Astrocyte (in vitro differentiated cells and primary cell): Measurements from ENCODE around the gene SLC35F4. TPM values are rescaled to one million over a fixed set of nuclear protein-coding genes. Genes with fewer than 3 reads are reported as not detected.

Experiments
- DNase-seq: peaks from one replicate; pipeline ENCODE4 v3.0.0-alpha.2; 2010; ENCODE audit warnings: low read depth
- FAIRE-seq: peaks from 2 replicates; lab custom pipeline; 2011; peaks lifted over from hg19 to GRCh38; lab: Jason Lieb, UNC
- H2AFZ ChIP-seq: 2 replicates; pipeline ENCODE4 v1.6.0; 2012; ENCODE audit warnings: low read depth, low read length, inconsistent platforms
- H3K27ac ChIP-seq: 2 replicates; pipeline ENCODE4 v1.5.1; 2011; ENCODE audit warnings: low read depth, low read length, inconsistent platforms
- H3K27me3 ChIP-seq: 2 replicates; pipeline ENCODE4 v1.6.0; 2011; ENCODE audit warnings: low read length, inconsistent platforms; ENCODE audit not compliant: insufficient read depth
- H3K36me3 ChIP-seq: 2 replicates; pipeline ENCODE4 v1.5.1; 2011; ENCODE audit warnings: low read length, inconsistent platforms; ENCODE audit not compliant: insufficient read depth
- H3K4me1 ChIP-seq: 2 replicates; pipeline ENCODE4 v1.5.1; 2011; ENCODE audit warnings: low read length, inconsistent platforms; ENCODE audit not compliant: insufficient read depth
- H3K4me2 ChIP-seq: 2 replicates; pipeline ENCODE4 v1.6.0; 2012; ENCODE audit warnings: low read length, inconsistent platforms
- H3K4me3 ChIP-seq: 2 replicates; pipeline ENCODE4 v1.5.1; 2011; ENCODE audit warnings: low read depth, mild to moderate bottlenecking, low read length, inconsistent platforms; ENCODE audit not compliant: insufficient read depth
- H3K79me2 ChIP-seq: 2 replicates; pipeline ENCODE4 v1.6.0; 2012; ENCODE audit warnings: mild to moderate bottlenecking, low read length, inconsistent platforms; ENCODE audit not compliant: insufficient read depth
- H3K9ac ChIP-seq: 2 replicates; pipeline ENCODE4 v1.6.0; 2012; ENCODE audit warnings: mild to moderate bottlenecking, low read length, inconsistent platforms
- H3K9me3 ChIP-seq: 2 replicates; pipeline ENCODE4 v1.5.1; 2012; ENCODE audit warnings: low read depth, mild to moderate bottlenecking, low read length, inconsistent platforms; ENCODE audit not compliant: insufficient read depth
- H4K20me1 ChIP-seq: 2 replicates; pipeline ENCODE4 v1.6.0; 2012; ENCODE audit warnings: low read length, inconsistent platforms; ENCODE audit not compliant: insufficient read depth
- H3K27ac Mint-ChIP-seq: one replicate; pipeline ENCODE4 v1.8.0; 2021; ENCODE audit warnings: mild to moderate bottlenecking, mixed read lengths; ENCODE audit not compliant: unreplicated experiment
- H3K27me3 Mint-ChIP-seq: one replicate; pipeline ENCODE4 v1.8.0; 2021; ENCODE audit warnings: low read depth, mixed read lengths; ENCODE audit not compliant: unreplicated experiment
- H3K36me3 Mint-ChIP-seq: one replicate; pipeline ENCODE4 v1.8.0; 2021; ENCODE audit warnings: low read depth, mixed read lengths; ENCODE audit not compliant: unreplicated experiment
- H3K4me1 Mint-ChIP-seq: one replicate; pipeline ENCODE4 v1.8.0; 2021; ENCODE audit warnings: low read depth, mixed read lengths; ENCODE audit not compliant: unreplicated experiment
- H3K4me3 Mint-ChIP-seq: one replicate; pipeline ENCODE4 v1.8.0; 2021; ENCODE audit warnings: mild to moderate bottlenecking, moderate library complexity, mixed read lengths; ENCODE audit not compliant: unreplicated experiment
- H3K9me3 Mint-ChIP-seq: one replicate; pipeline ENCODE4 v1.8.0; 2021; ENCODE audit warnings: mild to moderate bottlenecking, mixed read lengths; ENCODE audit not compliant: unreplicated experiment
- CTCF ChIP-seq: IDR thresholded peaks from 2 replicates; pipeline ENCODE4 v1.5.1; 2011; ENCODE audit warnings: low read depth, mild to moderate bottlenecking, inconsistent platforms, low read length, moderate library complexity; ENCODE audit not compliant: insufficient read depth
- EZH2 ChIP-seq: IDR thresholded peaks from 2 replicates; pipeline ENCODE4 v1.6.1; 2012; ENCODE audit warnings: mild to moderate bottlenecking, low read length, inconsistent platforms; ENCODE audit not compliant: insufficient read depth
- total RNA-seq: library from RNA; stranded (reverse); gene quantifications from 2 replicates; pipeline ENCODE4 v1.2.1, GENCODE V29; 2021

Gene SLC35F4
- total RNA-seq, 1 donor from 2014 or later = not detected

DNA sequence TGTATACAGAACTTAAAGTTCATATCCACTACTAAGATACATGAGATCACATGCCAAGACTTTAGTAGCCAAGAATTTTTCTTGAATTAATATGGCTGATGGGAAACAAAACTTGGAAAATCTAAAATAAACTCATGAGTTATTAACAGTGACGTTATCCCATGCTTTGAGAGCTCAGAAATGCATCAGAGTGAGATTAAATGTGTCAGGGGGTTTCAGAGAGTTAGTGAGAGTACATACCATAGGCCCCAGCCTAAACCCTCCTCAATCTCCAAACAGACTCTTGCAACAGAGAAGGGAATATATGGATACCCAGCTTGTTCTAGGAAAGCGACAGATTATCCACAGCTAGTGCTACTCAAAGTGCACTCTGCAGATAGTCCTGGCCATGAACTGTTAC, 19.3 kb downstream of the SLC35F4 start:
- no peak overlapping the region for H3K27ac Mint-ChIP-seq
- DNase-seq (no peak), FAIRE-seq (no peak)
- no peak overlapping the region for H2AFZ ChIP-seq
- H3K27me3 ChIP-seq = no peaks in the 10 kb centered on the region
- H3K4me3 ChIP-seq = no peak overlapping the region
- H3K9ac ChIP-seq = no peak overlapping the region
- peaks cover 6% of the 10 kb centered on the region for H3K4me1 ChIP-seq
- H3K36me3 ChIP-seq = no peaks in the 10 kb centered on the region
- no peak for TF ChIP-seq CTCF
- TF ChIP-seq EZH2 = no peak
- H3K4me2 ChIP-seq = peak overlapping the region; percentile 45
- no peak overlapping the region for H3K4me3 Mint-ChIP-seq
- H3K27me3 Mint-ChIP-seq = no peaks in the 10 kb centered on the region
- no peaks in the 10 kb centered on the region for H4K20me1 ChIP-seq
- no peaks in the 10 kb centered on the region for H3K36me3 Mint-ChIP-seq
- H3K27ac ChIP-seq = no peak overlapping the region
- no peaks in the 10 kb centered on the region for H3K4me1 Mint-ChIP-seq
- H3K79me2 ChIP-seq = no peaks in the 10 kb centered on the region
- H3K9me3 ChIP-seq = no peaks in the 10 kb centered on the region
- H3K9me3 Mint-ChIP-seq = no peaks in the 10 kb centered on the region

GRCh38 chr14:57845802-57846531, 19.9 kb downstream of the SLC35F4 start:
- no peak overlapping the region for H3K9ac ChIP-seq
- H4K20me1 ChIP-seq = no peaks in the 10 kb centered on the region
- H3K27me3 ChIP-seq = no peaks in the 10 kb centered on the region
- H3K4me1 Mint-ChIP-seq = no peaks in the 10 kb centered on the region
- H3K4me3 ChIP-seq = no peak overlapping the region
- H3K27ac ChIP-seq = peak overlapping the region; percentile 5
- TF ChIP-seq CTCF = peak; percentile 7
- no peak for TF ChIP-seq EZH2
- H3K9me3 ChIP-seq = no peaks in the 10 kb centered on the region
- H3K27ac Mint-ChIP-seq = no peak overlapping the region
- H3K27me3 Mint-ChIP-seq = no peaks in the 10 kb centered on the region
- peak; percentile 44 for DNase-seq
- no peaks in the 10 kb centered on the region for H3K9me3 Mint-ChIP-seq
- H2AFZ ChIP-seq = no peak overlapping the region
- no peaks in the 10 kb centered on the region for H3K36me3 ChIP-seq
- no peaks in the 10 kb centered on the region for H3K36me3 Mint-ChIP-seq
- peaks cover 6% of the 10 kb centered on the region for H3K4me1 ChIP-seq
- peak overlapping the region; percentile 45 for H3K4me2 ChIP-seq
- no peak for FAIRE-seq
- H3K79me2 ChIP-seq = no peaks in the 10 kb centered on the region
- no peak overlapping the region for H3K4me3 Mint-ChIP-seq

GRCh38 chr14:57845316-57845715, 20.6 kb downstream of the SLC35F4 start:
- Mint-ChIP-seq H3K36me3 (no peaks in the 10 kb centered on the region), H3K4me1 (no peaks in the 10 kb centered on the region), H3K4me3 (no peak overlapping the region), H3K27me3 (no peaks in the 10 kb centered on the region), H3K9me3 (no peaks in the 10 kb centered on the region), H3K27ac (no peak overlapping the region)
- H3K79me2 ChIP-seq = no peaks in the 10 kb centered on the region
- no peak overlapping the region for H3K27ac ChIP-seq
- no peak overlapping the region for H3K9ac ChIP-seq
- H3K4me3 ChIP-seq = no peak overlapping the region
- H3K27me3 ChIP-seq = no peaks in the 10 kb centered on the region
- H3K36me3 ChIP-seq = no peaks in the 10 kb centered on the region
- DNase-seq = no peak
- H3K9me3 ChIP-seq = no peaks in the 10 kb centered on the region
- H3K4me2 ChIP-seq = no peak overlapping the region
- peaks cover 6% of the 10 kb centered on the region for H3K4me1 ChIP-seq
- TF ChIP-seq CTCF (no peak), EZH2 (no peak)
- no peaks in the 10 kb centered on the region for H4K20me1 ChIP-seq
- FAIRE-seq = no peak
- no peak overlapping the region for H2AFZ ChIP-seq
